SU-DHL-6 (cell line): ENCODE measurements around the gene ZNF174.
A peak's percentile ranks its signal among the peaks of the same experiment; 100 is the strongest.

ENCODE experiments used
- H2AFZ ChIP-seq: fragments of 200-600 bp; sonication (generic); 2 replicates; pipeline ENCODE4 v1.6.1; 2014; ENCODE audit warnings: low read depth, mild to moderate bottlenecking, moderate library complexity, mixed read lengths, antibody characterized with exemption, low read length; ENCODE audit not compliant: severe bottlenecking
- H3F3A ChIP-seq: fragments of 200-600 bp; shearing (Covaris generic); 2 replicates; pipeline ENCODE4 v1.6.0; 2016; ENCODE audit warnings: antibody characterized with exemption, mild to moderate bottlenecking; ENCODE audit not compliant: insufficient read depth
- H3K27ac ChIP-seq: fragments of 200-600 bp; sonication (generic); 2 replicates; pipeline ENCODE4 v1.5.1; 2016; ENCODE audit warnings: low read depth, mild to moderate bottlenecking, low read length, moderate library complexity, mixed read lengths
- H3K27me3 ChIP-seq: fragments of 200-600 bp; sonication (generic), shearing (Covaris generic); 2 replicates; pipeline ENCODE4 v1.6.0; 2014; ENCODE audit warnings: mild to moderate bottlenecking, low read length
- H3K36me3 ChIP-seq: fragments of 200-600 bp; sonication (generic); 2 replicates; pipeline ENCODE4 v1.6.1; 2014; ENCODE audit warnings: mild to moderate bottlenecking, low read length, mixed read lengths
- H3K4me2 ChIP-seq: fragments of 300-600, 200-600 bp; shearing (Covaris generic), sonication (generic); 2 replicates; pipeline ENCODE4 v1.6.0; 2014; ENCODE audit warnings: low read length, low read depth, mild to moderate bottlenecking; ENCODE audit not compliant: poor library complexity, severe bottlenecking
- H3K4me3 ChIP-seq: fragments of 200-600 bp; sonication (generic); 2 replicates; pipeline ENCODE4 v1.5.1; 2014; ENCODE audit warnings: antibody characterized with exemption, low read length, mild to moderate bottlenecking, mixed read lengths; ENCODE audit not compliant: insufficient read depth, poor library complexity, severe bottlenecking
- H3K79me2 ChIP-seq: fragments of 200-600 bp; sonication (generic); 2 replicates; pipeline ENCODE4 v1.6.1; 2014; ENCODE audit warnings: mild to moderate bottlenecking, low read length, moderate library complexity; ENCODE audit not compliant: insufficient read depth
- H3K9ac ChIP-seq: fragments of 200-600 bp; sonication (generic); 2 replicates; pipeline ENCODE4 v1.7.0; 2014; ENCODE audit warnings: mild to moderate bottlenecking, low read length
- H3K9me2 ChIP-seq: fragments of 200-600 bp; sonication (generic); replicated peaks from 2 replicates; pipeline ENCODE4 v1.6.1; 2014; ENCODE audit warnings: low read length; ENCODE audit not compliant: insufficient read depth
- H3K9me3 ChIP-seq: fragments of 200-600 bp; sonication (generic); 2 replicates; pipeline ENCODE4 v1.6.1; 2014; ENCODE audit warnings: low read length, mixed read lengths; ENCODE audit not compliant: insufficient read depth
- H4K20me1 ChIP-seq: fragments of 200-600 bp; sonication (generic); 2 replicates; pipeline ENCODE4 v1.6.1; 2014; ENCODE audit warnings: low read depth, mild to moderate bottlenecking, antibody characterized with exemption, low read length, moderate library complexity, mixed read lengths
- EZH2phosphoT487 ChIP-seq: fragments of 200-600 bp; sonication (generic), shearing (Covaris generic); conservative IDR thresholded peaks from 2 replicates; pipeline ENCODE4 v1.6.1; 2018; ENCODE audit warnings: mild to moderate bottlenecking, antibody characterized with exemption, low read length, moderate library complexity, mixed read lengths
- TF ChIP-seq, protein P1 (sequence below): fragments of 200-600 bp; sonication (generic); IDR thresholded peaks from one replicate; pipeline ENCODE4 v1.5.1; 2017; ENCODE audit warnings: antibody characterized with exemption, mild to moderate bottlenecking, low read length, moderate library complexity; ENCODE audit not compliant: insufficient read depth, poor library complexity, severe bottlenecking

ZNF174 gene

DNA sequence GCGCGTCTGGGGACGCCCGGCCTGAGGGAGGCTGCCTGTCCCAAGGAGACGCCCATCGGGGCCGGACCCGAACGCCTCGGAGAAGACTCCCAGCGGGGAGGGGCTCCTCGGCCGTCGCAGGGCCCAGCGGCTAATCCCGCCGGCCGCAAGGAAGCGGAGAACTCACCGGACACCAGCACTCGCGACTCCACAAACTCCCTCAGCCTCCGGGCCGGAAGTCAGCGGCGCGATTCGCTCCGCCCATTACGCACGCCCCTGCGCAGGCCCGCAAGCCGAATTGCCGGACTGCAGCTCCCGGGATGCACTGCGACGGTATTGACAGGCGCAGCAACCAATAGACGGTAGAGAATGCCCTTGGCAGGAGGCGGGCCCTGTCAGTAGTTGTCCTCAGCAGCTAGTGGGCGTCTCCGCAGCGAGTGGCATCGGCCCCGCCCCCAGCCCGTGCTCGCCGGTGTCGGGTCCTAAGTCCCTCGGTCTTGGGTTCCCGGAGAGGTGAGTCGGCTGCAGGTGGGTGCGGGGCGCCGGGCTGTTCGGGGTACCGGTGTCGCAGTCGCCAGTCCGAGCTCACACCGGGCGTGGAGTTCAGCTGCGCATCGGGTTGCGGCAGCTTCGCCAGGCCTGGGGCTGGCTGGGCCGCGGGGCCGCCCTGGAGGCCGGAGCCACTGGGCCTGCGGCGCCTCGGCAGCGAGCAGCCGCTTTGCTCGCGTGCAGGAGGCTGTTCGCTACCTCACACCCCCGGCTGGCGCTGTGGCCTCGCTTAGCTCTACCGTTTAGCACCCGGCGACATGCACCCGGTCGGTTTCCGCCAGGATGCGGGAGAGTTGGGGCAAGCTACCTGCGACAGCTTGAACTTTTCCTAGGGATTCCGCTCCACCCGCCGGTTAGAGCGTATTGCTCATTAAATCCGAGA, at the start of gene ZNF174, which contains the start of gene ZSCAN32:
Gene ZNF174 (plus strand): TSS at position 437 of the 910 bp plus-strand sequence. CDS start 790 bp downstream, outside the sequence.
Gene ZSCAN32 (minus strand): TSS at position 226 of the 910 bp plus-strand sequence. CDS start 3,447 bp downstream, outside the sequence.
- Histone ChIP-seq H3K79me2 (peaks cover 67% of the 10 kb centered on the region), H3K4me2 (peak within 1 kb of the TSS; percentile 82), H3K9me2 (no peaks in the 10 kb centered on the region), H3K9ac (peak within 1 kb of the TSS; percentile 95), H4K20me1 (no peaks in the 10 kb centered on the region), H3F3A (no peaks in the 10 kb centered on the region), H3K27ac (peak within 1 kb of the TSS; percentile 42), H2AFZ (peak within 1 kb of the TSS; percentile 88), H3K36me3 (peaks cover 26% of the 10 kb centered on the region), H3K9me3 (no peaks in the 10 kb centered on the region), H3K27me3 (no peaks in the 10 kb centered on the region), H3K4me3 (peak within 1 kb of the TSS; percentile 90)
- TF ChIP-seq EZH2phosphoT487, result no peak
- TF ChIP-seq, protein P1, sequence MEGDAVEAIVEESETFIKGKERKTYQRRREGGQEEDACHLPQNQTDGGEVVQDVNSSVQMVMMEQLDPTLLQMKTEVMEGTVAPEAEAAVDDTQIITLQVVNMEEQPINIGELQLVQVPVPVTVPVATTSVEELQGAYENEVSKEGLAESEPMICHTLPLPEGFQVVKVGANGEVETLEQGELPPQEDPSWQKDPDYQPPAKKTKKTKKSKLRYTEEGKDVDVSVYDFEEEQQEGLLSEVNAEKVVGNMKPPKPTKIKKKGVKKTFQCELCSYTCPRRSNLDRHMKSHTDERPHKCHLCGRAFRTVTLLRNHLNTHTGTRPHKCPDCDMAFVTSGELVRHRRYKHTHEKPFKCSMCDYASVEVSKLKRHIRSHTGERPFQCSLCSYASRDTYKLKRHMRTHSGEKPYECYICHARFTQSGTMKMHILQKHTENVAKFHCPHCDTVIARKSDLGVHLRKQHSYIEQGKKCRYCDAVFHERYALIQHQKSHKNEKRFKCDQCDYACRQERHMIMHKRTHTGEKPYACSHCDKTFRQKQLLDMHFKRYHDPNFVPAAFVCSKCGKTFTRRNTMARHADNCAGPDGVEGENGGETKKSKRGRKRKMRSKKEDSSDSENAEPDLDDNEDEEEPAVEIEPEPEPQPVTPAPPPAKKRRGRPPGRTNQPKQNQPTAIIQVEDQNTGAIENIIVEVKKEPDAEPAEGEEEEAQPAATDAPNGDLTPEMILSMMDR, result no peak

DNA sequence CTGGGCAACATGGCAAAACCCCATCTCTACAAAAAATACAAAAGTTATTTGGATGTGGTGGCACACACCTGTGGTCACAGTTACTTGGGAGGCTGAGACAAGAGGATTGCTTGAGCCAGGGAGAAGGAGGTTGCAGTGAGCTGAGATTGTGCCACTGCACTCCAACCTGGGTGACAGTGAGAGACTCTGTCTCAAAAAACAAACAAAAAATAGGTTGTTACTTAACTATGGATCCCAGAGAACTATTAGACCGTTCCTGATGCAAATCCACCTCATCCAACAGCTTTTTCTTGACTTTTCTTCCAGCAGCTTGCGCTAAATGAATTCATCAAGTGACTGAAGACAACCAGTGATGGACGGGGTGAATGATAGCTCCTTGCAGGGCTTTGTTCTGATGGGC, 45.4 kb upstream of the ZNF174 start, which contains the start of gene OR2C1:
Gene OR2C1 (plus strand): TSS at position 301 of the 400 bp plus-strand sequence. CDS start 52 bp downstream, at position 353.
- Histone ChIP-seq H3K4me3 (no peak within 1 kb of the TSS), H3K27me3 (no peaks in the 10 kb centered on the region), H3K9ac (no peak within 1 kb of the TSS), H3F3A (0 out of 2 replicates have a peak, but pooled peaks cover 8% of the 10 kb centered on the region), H4K20me1 (no peaks in the 10 kb centered on the region), H2AFZ (no peak within 1 kb of the TSS), H3K79me2 (no peaks in the 10 kb centered on the region), H3K36me3 (no peaks in the 10 kb centered on the region), H3K4me2 (no peak within 1 kb of the TSS), H3K27ac (no peak within 1 kb of the TSS), H3K9me2 (no peaks in the 10 kb centered on the region), H3K9me3 (no peaks in the 10 kb centered on the region)
- TF ChIP-seq EZH2phosphoT487, result no peak
- TF ChIP-seq, protein P1, result no peak

DNA sequence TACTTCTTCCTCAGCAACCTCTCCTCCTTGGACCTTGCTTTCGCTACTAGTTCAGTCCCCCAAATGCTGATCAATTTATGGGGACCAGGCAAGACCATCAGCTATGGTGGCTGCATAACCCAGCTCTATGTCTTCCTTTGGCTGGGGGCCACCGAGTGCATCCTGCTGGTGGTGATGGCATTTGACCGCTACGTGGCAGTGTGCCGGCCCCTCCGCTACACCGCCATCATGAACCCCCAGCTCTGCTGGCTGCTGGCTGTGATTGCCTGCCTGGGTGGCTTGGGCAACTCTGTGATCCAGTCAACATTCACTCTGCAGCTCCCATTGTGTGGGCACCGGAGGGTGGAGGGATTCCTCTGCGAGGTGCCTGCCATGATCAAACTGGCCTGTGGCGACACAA, 44.9 kb upstream of the ZNF174 start:
- no peaks in the 10 kb centered on the region for H3K27me3 ChIP-seq
- H3K9ac ChIP-seq, result no peak overlapping the region
- 0 out of 2 replicates have a peak, but pooled peaks cover 5% of the 10 kb centered on the region for H3F3A ChIP-seq

More for the DNA sequence above, 44.9 kb upstream of the ZNF174 start:
- TF ChIP-seq, protein P1, result no peak
- TF ChIP-seq EZH2phosphoT487, result no peak
- Histone ChIP-seq H3K79me2 (no peaks in the 10 kb centered on the region), H2AFZ (no peak overlapping the region), H3K9me2 (no peaks in the 10 kb centered on the region), H3K4me2 (no peak overlapping the region), H3K27ac (no peak overlapping the region), H3K9me3 (no peaks in the 10 kb centered on the region), H3K36me3 (no peaks in the 10 kb centered on the region), H4K20me1 (no peaks in the 10 kb centered on the region), H3K4me3 (no peak overlapping the region)
